IMR-90 (cell line): Measurements from ENCODE around the gene DUSP28. TPM values are rescaled to one million over a fixed set of nuclear protein-coding genes. Genes with fewer than 3 reads are reported as not detected.

ENCODE experiments used
- ATAC-seq: fragments of 200-7000 bp; cut with Tn5 transposase; 2 replicates; pipeline ENCODE4 v1.9.1; 2020; ENCODE audit warnings: low read depth, mild to moderate bottlenecking, moderate library complexity
- BruUV-seq: library from RNA; stranded (reverse); fragments of 400-500 nt; replicated peaks from 2 replicates; lab custom pipeline; 2021; lab: Mats Ljungman, UMichigan
- CTCF ChIA-PET: fragments of 300-600 bp; formaldehyde crosslinking; extraction: SDS; loops from one replicate; lab custom pipeline; 2021; ENCODE audit warnings: antibody characterized with exemption; lab: Yijun Ruan, JAX
- POLR2A ChIA-PET: fragments of 300-600 bp; sonication (Branson Sonifier 250); formaldehyde crosslinking; loops from one replicate; lab custom pipeline; 2022; ENCODE audit warnings: antibody characterized with exemption; ENCODE audit not compliant: unreplicated experiment; lab: Charles Lee
- DNase-seq: peaks from one replicate; pipeline ENCODE4 v3.0.0; 2013
- H2AFZ ChIP-seq: replicated peaks from 2 replicates; pipeline ENCODE3; 2013; ENCODE audit warnings: low read length, mild to moderate bottlenecking; ENCODE audit not compliant: poor library complexity
- H2AK5ac ChIP-seq: 2 replicates; pipeline ENCODE4 v1.6.1; 2013; ENCODE audit warnings: low read depth, low read length, inconsistent platforms
- H2AK9ac ChIP-seq: replicated peaks from 2 replicates; pipeline ENCODE3; 2013; ENCODE audit warnings: mild to moderate bottlenecking, low read depth, low read length, moderate library complexity; ENCODE audit not compliant: poor library complexity
- H2BK120ac ChIP-seq: 2 replicates; pipeline ENCODE4 v1.6.1; 2013; ENCODE audit warnings: low read depth, low read length, inconsistent platforms
- H2BK15ac ChIP-seq: 3 replicates; pipeline ENCODE4 v1.6.1; 2013; ENCODE audit warnings: low read depth, low read length, inconsistent platforms
- H2BK20ac ChIP-seq: 2 replicates; pipeline ENCODE4 v1.6.1; 2013; ENCODE audit warnings: low read depth, mild to moderate bottlenecking, inconsistent platforms, low read length, moderate library complexity
- H2BK5ac ChIP-seq: 2 replicates; pipeline ENCODE4 v1.6.1; 2013; ENCODE audit warnings: mild to moderate bottlenecking, low read depth, low read length, inconsistent platforms; ENCODE audit not compliant: poor library complexity, severe bottlenecking
- H3K14ac ChIP-seq: replicated peaks from 2 replicates; pipeline ENCODE4 v1.6.1; 2013; ENCODE audit warnings: low read depth, low read length, inconsistent platforms
- H3K18ac ChIP-seq: 2 replicates; pipeline ENCODE4 v1.6.1; 2013; ENCODE audit warnings: low read depth, low read length, control low read depth
- H3K23ac ChIP-seq: 2 replicates; pipeline ENCODE4 v1.6.1; 2013; ENCODE audit warnings: low read depth, low read length, inconsistent platforms
- H3K27ac ChIP-seq: 2 replicates; pipeline ENCODE4 v1.5.1; 2013; ENCODE audit warnings: mild to moderate bottlenecking, control low read depth, low read length; ENCODE audit not compliant: insufficient read depth
- H3K27me3 ChIP-seq: 2 replicates; pipeline ENCODE4 v1.6.1; 2013; ENCODE audit warnings: low read length; ENCODE audit not compliant: control insufficient read depth, insufficient read depth
- H3K36me3 ChIP-seq: 2 replicates; pipeline ENCODE4 v1.6.1; 2013; ENCODE audit warnings: low read length, mixed read lengths; ENCODE audit not compliant: control insufficient read depth, insufficient read depth
- H3K4ac ChIP-seq: 2 replicates; pipeline ENCODE4 v1.6.1; 2013; ENCODE audit warnings: low read depth, low read length, inconsistent platforms
- H3K4me1 ChIP-seq: 2 replicates; pipeline ENCODE4 v1.6.1; 2013; ENCODE audit warnings: low read length, mixed read lengths; ENCODE audit not compliant: control insufficient read depth, insufficient read depth
- H3K4me2 ChIP-seq: 2 replicates; pipeline ENCODE4 v1.6.1; 2013; ENCODE audit warnings: low read depth, mild to moderate bottlenecking, control low read depth, low read length, moderate library complexity
- H3K4me3 ChIP-seq: 2 replicates; pipeline ENCODE4 v1.5.1; 2013; ENCODE audit warnings: low read depth, mild to moderate bottlenecking, control low read depth, low read length, moderate library complexity; ENCODE audit not compliant: insufficient read depth
- H3K56ac ChIP-seq: 2 replicates; pipeline ENCODE4 v1.6.1; 2013; ENCODE audit warnings: low read length, inconsistent platforms; ENCODE audit not compliant: insufficient read depth; ENCODE audit errors: extremely low read depth
- H3K79me1 ChIP-seq, 2 experiments: 2 replicates each; pipeline ENCODE4 v1.6.1; 2013; ENCODE audit warnings: low read length in 2 of 2, inconsistent platforms in 1 of 2, low read depth in 1 of 2
- H3K9ac ChIP-seq: 2 replicates; pipeline ENCODE4 v1.6.1; 2013; ENCODE audit warnings: low read depth, low read length, control low read depth
- H3K9me1 ChIP-seq: 2 replicates; pipeline ENCODE4 v1.6.1; 2013; ENCODE audit warnings: low read length, inconsistent platforms; ENCODE audit not compliant: insufficient read depth
- H3K9me3 ChIP-seq: 2 replicates; pipeline ENCODE4 v1.6.1; 2013; ENCODE audit warnings: low read length; ENCODE audit not compliant: control insufficient read depth, insufficient read depth
- H4K20me1 ChIP-seq: 2 replicates; pipeline ENCODE4 v1.6.1; 2013; ENCODE audit warnings: low read length, inconsistent platforms; ENCODE audit not compliant: insufficient read depth
- H4K5ac ChIP-seq: 2 replicates; pipeline ENCODE4 v1.6.1; 2013; ENCODE audit warnings: mild to moderate bottlenecking, low read depth, low read length, control low read depth
- H4K8ac ChIP-seq, 2 experiments: 2 replicates each; pipeline ENCODE4 v1.6.1; 2013; ENCODE audit warnings: low read depth in 2 of 2, low read length in 2 of 2, control low read depth in 1 of 2, inconsistent platforms in 1 of 2
- H4K91ac ChIP-seq: 2 replicates; pipeline ENCODE4 v1.6.1; 2013; ENCODE audit warnings: low read depth, low read length, inconsistent platforms; ENCODE audit not compliant: insufficient read depth
- WGBS, 2 experiments: methylation state at CpG; one replicate each; pipeline versions ENCODE4 v1.1.5 to v1.1.7; 2013; ENCODE audit warnings: missing lambda C conversion rate in 2 of 2; ENCODE audit not compliant: insufficient read length in 1 of 2; ENCODE audit errors: extremely low coverage in 2 of 2; 5-methylcytosine and 5-hydroxymethylcytosine counted together
- dilution Hi-C: fragments of 300-500 bp; cut with HindIII; formaldehyde crosslinking; loops from one replicate; pipeline ENCODE4 v1.14.3; 2018; ENCODE audit warnings: low sequenced_read_pairs; ENCODE audit not compliant: unreplicated experiment
- in situ Hi-C: fragments of 300-500 bp; cut with MboI; formaldehyde crosslinking; loops from 3 replicates; pipeline ENCODE4 v1.14.3; 2019; ENCODE audit warnings: low sequenced_read_pairs, inconsistent platforms, mixed read lengths
- intact Hi-C: fragments of 100-400 bp; cut with micrococcal nuclease; formaldehyde crosslinking; loops from 2 replicates; pipeline ENCODE4 v1.10.0; 2022
- polyA plus RNA-seq, 3 experiments: library from polyadenylated mRNA; depleted of rRNA; stranded (reverse); fragments of >200 nt; gene quantifications; 2 replicates each; pipeline ENCODE4 v1.2.3, GENCODE V29; 2012; ENCODE audit warnings: low replicate concordance in 1 of 3
- total RNA-seq: library from RNA; depleted of rRNA; stranded (reverse); fragments of >200 nt; gene quantifications from 2 replicates; pipeline ENCODE4 v1.2.3, GENCODE V29; 2012
- TF ChIP-seq, protein P1 (sequence below): conservative IDR thresholded peaks from 2 replicates; pipeline ENCODE4 v1.5.1; 2012; ENCODE audit warnings: mild to moderate bottlenecking, low read depth, low read length, improper control_type of control experiment

The DUSP28 gene
- total and polyA plus RNA-seq, 2 of the 4 experiments (the other 2 are of a cell fraction) = 1.1 to 3.3 TPM

GRCh38 chr2:240576436-240577205, 16.5 kb downstream of the DUSP28 start:
- peaks cover 31% of the 10 kb centered on the region for H3K36me3 ChIP-seq
- no peak overlapping the region for H3K4me3 ChIP-seq
- H2AFZ ChIP-seq = no peak overlapping the region
- H2AK5ac ChIP-seq = no peak overlapping the region
- intact Hi-C loops (no loop called here), in situ Hi-C loops (no loop called here), dilution Hi-C loops (no loop called here)
- peaks cover 14 to 38% of the 10 kb centered on the region in 2 experiments; a peak in 3 of 4 replicates for H3K79me1 ChIP-seq
- H4K8ac ChIP-seq = no peak overlapping the region
- no peak overlapping the region for H3K4me2 ChIP-seq
- H3K4ac ChIP-seq = no peak overlapping the region
- H3K9me1 ChIP-seq = peaks cover 12% of the 10 kb centered on the region
- H3K9ac ChIP-seq = no peak overlapping the region
- CTCF ChIA-PET = no interaction called here
- POLR2A ChIA-PET = no interaction called here
- BruUV-seq = no TSS peak
- H2AK9ac ChIP-seq = no peak overlapping the region
- no peak overlapping the region for H2BK5ac ChIP-seq
- H4K91ac ChIP-seq = no peak overlapping the region
- ATAC-seq = no peak
- H2BK20ac ChIP-seq = no peak overlapping the region
- no peak overlapping the region for H3K56ac ChIP-seq
- no peak overlapping the region for H4K5ac ChIP-seq
- peaks cover 33% of the 10 kb centered on the region for H4K20me1 ChIP-seq
- H3K4me1 ChIP-seq = peaks cover 10% of the 10 kb centered on the region; the same call in 1 of the 2 replicates
- H2BK120ac ChIP-seq = no peak overlapping the region
- no peak overlapping the region for H2BK15ac ChIP-seq
- WGBS, 2 experiments = 96% methylated on average over 7 of the region's 32 CpGs; no CpG with 5 or more reads in 1 of the 2 experiments
- H3K14ac ChIP-seq = no peak overlapping the region
- H3K23ac ChIP-seq = no peak overlapping the region
- DNase-seq = no peak
- H3K18ac ChIP-seq = no peak overlapping the region
- H3K27ac ChIP-seq = no peak overlapping the region
- no peaks in the 10 kb centered on the region for H3K27me3 ChIP-seq
- H3K9me3 ChIP-seq = peaks cover 2% of the 10 kb centered on the region; the same call in 1 of the 2 replicates
- TF ChIP-seq, protein P1, sequence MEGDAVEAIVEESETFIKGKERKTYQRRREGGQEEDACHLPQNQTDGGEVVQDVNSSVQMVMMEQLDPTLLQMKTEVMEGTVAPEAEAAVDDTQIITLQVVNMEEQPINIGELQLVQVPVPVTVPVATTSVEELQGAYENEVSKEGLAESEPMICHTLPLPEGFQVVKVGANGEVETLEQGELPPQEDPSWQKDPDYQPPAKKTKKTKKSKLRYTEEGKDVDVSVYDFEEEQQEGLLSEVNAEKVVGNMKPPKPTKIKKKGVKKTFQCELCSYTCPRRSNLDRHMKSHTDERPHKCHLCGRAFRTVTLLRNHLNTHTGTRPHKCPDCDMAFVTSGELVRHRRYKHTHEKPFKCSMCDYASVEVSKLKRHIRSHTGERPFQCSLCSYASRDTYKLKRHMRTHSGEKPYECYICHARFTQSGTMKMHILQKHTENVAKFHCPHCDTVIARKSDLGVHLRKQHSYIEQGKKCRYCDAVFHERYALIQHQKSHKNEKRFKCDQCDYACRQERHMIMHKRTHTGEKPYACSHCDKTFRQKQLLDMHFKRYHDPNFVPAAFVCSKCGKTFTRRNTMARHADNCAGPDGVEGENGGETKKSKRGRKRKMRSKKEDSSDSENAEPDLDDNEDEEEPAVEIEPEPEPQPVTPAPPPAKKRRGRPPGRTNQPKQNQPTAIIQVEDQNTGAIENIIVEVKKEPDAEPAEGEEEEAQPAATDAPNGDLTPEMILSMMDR = no peak
